D721Med (cell line): ENCODE results near the gene ME3.

Experiments used
- DNase-seq: peaks from one replicate; pipeline ENCODE4 v3.0.0; 2011; ENCODE audit warnings: low spot score; ENCODE audit not compliant: insufficient read length
- FAIRE-seq: peaks from 2 replicates; lab custom pipeline; 2011; peaks lifted over from hg19 to GRCh38; lab: Jason Lieb, UNC
- CTCF ChIP-seq: IDR thresholded peaks from 2 replicates; pipeline ENCODE4 v1.5.1; 2012; ENCODE audit warnings: mild to moderate bottlenecking, control low read depth; ENCODE audit not compliant: insufficient read depth; ENCODE audit errors: missing control alignments

The ME3 gene

GRCh38 chr11:86510674-86511073 is 161.7 kb downstream of the ME3 start:
- no peak for FAIRE-seq
- no peak for DNase-seq
- no peak for TF ChIP-seq CTCF

- no peak for DNase-seq
- no peak for TF ChIP-seq CTCF
- no peak for FAIRE-seq
Observed at GRCh38 chr11:86510097-86510496, 162.3 kb downstream of the ME3 start.

GRCh38 chr11:86509588-86509974 is 162.8 kb downstream of the ME3 start:
- FAIRE-seq: no peak
- DNase-seq: no peak
- TF ChIP-seq CTCF: no peak

- FAIRE-seq (no peak), DNase-seq (no peak)
- TF ChIP-seq CTCF: no peak
Observed at GRCh38 chr11:86508604-86509587, 163.5 kb downstream of the ME3 start.

- TF ChIP-seq CTCF: no peak
- FAIRE-seq (no peak), DNase-seq (no peak)
Observed at GRCh38 chr11:86507249-86507845, 165.1 kb downstream of the ME3 start.

GRCh38 chr11:86506235-86506634 is 166.2 kb downstream of the ME3 start:
- no peak for FAIRE-seq
- DNase-seq: no peak
- TF ChIP-seq CTCF: no peak

- no peak for TF ChIP-seq CTCF
- FAIRE-seq (no peak), DNase-seq (no peak)
Observed at GRCh38 chr11:86503131-86503530, 169.3 kb downstream of the ME3 start.
